ENCODE measurements around the gene EWSR1. TPM values are rescaled to one million over a fixed set of nuclear protein-coding genes. Genes with fewer than 3 reads are reported as not detected.

Gene EWSR1
- total and polyA plus RNA-seq, 7 donors: 78.5 to 230 (median 152) TPM

DNA sequence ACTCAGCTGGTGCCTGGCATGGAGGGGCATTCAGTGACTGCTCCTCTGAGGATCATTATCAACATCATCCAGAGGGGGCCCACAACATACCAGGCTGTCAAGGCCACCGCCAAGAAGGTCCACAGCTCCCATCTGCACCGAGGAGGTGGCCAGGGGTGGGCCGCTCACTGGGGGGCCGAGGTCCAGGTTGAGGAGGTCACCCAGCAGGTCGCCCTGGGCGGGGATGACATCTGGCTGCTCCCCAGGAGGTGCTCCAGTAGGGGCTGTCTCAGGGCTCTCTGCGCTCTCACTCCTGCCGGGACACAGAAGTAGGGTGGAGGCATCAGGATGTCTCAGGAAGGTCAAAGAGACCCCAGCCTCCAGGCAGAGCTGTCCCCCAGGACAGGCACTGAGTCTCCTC is 72.5 kb downstream of the EWSR1 start:
- H3K27me3 ChIP-seq (ENCODE audit: insufficient read depth in 3 of 3, low read length in 2 of 3): no peaks in the 10 kb centered on the region
- no peak overlapping the region for H3K4me3 ChIP-seq
- H3K4me1 ChIP-seq: peaks cover 64% of the 10 kb centered on the region
- ATAC-seq: no peak
- no peak overlapping the region for H3K27ac ChIP-seq
- TF ChIP-seq, protein P1, sequence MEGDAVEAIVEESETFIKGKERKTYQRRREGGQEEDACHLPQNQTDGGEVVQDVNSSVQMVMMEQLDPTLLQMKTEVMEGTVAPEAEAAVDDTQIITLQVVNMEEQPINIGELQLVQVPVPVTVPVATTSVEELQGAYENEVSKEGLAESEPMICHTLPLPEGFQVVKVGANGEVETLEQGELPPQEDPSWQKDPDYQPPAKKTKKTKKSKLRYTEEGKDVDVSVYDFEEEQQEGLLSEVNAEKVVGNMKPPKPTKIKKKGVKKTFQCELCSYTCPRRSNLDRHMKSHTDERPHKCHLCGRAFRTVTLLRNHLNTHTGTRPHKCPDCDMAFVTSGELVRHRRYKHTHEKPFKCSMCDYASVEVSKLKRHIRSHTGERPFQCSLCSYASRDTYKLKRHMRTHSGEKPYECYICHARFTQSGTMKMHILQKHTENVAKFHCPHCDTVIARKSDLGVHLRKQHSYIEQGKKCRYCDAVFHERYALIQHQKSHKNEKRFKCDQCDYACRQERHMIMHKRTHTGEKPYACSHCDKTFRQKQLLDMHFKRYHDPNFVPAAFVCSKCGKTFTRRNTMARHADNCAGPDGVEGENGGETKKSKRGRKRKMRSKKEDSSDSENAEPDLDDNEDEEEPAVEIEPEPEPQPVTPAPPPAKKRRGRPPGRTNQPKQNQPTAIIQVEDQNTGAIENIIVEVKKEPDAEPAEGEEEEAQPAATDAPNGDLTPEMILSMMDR (IDR thresholded peaks at IDR 0.05): no peak
- peaks cover 0 to 58% of the 10 kb centered on the region in 2 donors for H3K36me3 ChIP-seq (ENCODE audit: insufficient read depth in 1 of 2, low read depth in 1 of 2)
- intact Hi-C loops (cut with DNase I): no loop called here
- no peak for DNase-seq
- H3K9me3 ChIP-seq: no peaks in the 10 kb centered on the region
- WGBS, 3 donors: 93 to 100% (median 98%) methylated on average over 7 to 8 of the region's 8 CpGs

DNA sequence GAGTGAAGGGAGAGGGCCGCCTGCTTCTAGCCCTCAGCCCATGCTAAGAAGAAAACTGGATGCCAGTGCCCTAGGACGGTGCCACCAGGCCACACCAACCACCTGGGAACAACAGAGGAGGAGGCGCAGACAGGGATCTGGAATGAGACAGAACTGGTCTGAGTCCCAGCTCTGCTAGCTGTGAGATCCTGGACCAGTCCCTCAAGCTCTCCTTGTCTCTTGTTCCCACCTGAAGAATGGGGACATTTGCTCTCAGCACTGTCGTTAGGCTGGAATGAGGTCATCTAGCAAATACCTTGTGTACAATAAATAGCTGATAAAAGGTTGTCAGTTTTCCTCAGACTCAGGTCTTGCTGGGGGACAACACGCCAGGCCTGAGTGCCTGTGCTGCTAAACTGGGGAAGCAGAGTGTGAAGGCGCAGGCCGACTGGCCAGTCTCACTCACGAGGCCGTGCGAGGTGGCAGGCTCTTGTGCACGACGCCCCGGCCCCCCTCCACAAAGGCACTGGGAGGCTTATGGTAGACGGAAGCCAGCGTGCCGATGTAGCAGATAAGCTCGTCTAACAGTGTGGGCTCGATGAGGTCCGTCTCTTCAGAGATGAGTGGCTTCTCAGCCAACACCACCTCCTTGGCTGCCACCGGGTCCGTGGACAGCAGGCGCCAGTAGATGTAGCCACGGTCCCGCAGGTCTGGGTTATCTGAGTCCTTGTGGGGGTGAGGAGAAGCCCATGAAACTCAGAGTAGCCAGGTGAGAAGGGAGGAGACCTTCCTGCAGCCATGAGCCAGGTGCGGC is 73.2 kb downstream of the EWSR1 start:
- Histone ChIP-seq H3K4me3 (no peak overlapping the region), H3K36me3 (ENCODE audit: insufficient read depth in 1 of 2, low read depth in 1 of 2) (peaks cover 0 to 64% of the 10 kb centered on the region in 2 donors), H3K4me1 (peaks cover 69% of the 10 kb centered on the region), H3K27ac (no peak overlapping the region), H3K9me3 (no peaks in the 10 kb centered on the region), H3K27me3 (ENCODE audit: insufficient read depth in 3 of 3, low read length in 2 of 3) (no peaks in the 10 kb centered on the region)
- 93 to 97% (median 94%) methylated on average over 25 of the region's 25 CpGs for whole genome bisulfite sequencing, 3 donors
- TF ChIP-seq, protein P1 (IDR thresholded peaks at IDR 0.05): no peak
- intact Hi-C loops (cut with DNase I): no loop called here
- DNase-seq: no peak
- ATAC-seq: no peak

DNA sequence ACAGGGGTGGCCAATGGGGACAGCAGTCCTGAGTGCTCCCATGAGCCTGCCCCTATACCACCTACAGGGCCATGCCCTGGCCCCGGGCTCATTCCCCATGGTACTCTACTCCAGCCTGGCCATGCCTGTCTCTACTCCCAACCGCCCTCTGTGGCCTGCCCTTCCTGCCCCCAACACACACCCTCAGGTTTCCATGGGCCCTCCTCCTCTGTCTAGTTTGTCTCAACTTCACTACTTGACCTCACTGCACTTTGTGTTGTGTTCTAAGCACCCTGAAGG is 73.7 kb downstream of the EWSR1 start:
- ATAC-seq: no peak
- Histone ChIP-seq H3K4me1 (peaks cover 69% of the 10 kb centered on the region), H3K36me3 (ENCODE audit: insufficient read depth in 1 of 2, low read depth in 1 of 2) (peaks cover 0 to 64% of the 10 kb centered on the region in 2 donors), H3K27ac (no peak overlapping the region), H3K9me3 (no peaks in the 10 kb centered on the region), H3K4me3 (no peak overlapping the region), H3K27me3 (ENCODE audit: insufficient read depth in 3 of 3, low read length in 2 of 3) (no peaks in the 10 kb centered on the region)
- TF ChIP-seq, protein P1 (IDR thresholded peaks at IDR 0.05): no peak
- DNase-seq: no peak
- WGBS, 3 donors: 78 to 96% (median 87%) methylated on average over 2 of the region's 2 CpGs
- intact Hi-C loops (cut with DNase I): no loop called here

DNA sequence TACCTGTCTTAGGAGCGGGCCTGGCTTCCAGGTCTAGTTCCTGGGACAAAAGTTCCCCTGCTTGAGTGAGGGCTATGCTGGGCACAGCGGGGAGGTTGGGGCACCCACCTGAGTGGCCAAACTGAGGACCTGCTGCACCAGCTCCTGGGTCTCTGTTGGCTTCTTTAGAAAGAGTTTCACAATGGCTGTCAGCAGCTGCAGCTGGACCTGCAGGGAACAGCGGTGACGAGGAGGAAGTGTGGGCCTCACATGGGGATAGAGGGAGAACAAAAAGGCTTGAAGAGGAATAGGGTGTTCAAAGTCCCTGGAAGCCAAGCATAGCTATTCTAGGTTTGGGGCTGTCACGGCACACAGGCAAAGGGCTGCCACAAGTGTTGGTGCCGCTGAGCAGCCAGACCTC is 74.1 kb downstream of the EWSR1 start:
- intact Hi-C loops (cut with DNase I): no loop called here
- TF ChIP-seq, protein P1 (IDR thresholded peaks at IDR 0.05): no peak
- DNase-seq: no peak
- no peak overlapping the region for H3K27ac ChIP-seq
- no peaks in the 10 kb centered on the region for H3K9me3 ChIP-seq
- 75 to 88% (median 83%) methylated on average over 6 of the region's 6 CpGs for WGBS, 3 donors
- no peak for ATAC-seq
- no peak overlapping the region for H3K4me3 ChIP-seq
- H3K4me1 ChIP-seq: peaks cover 69% of the 10 kb centered on the region
- no peaks in the 10 kb centered on the region for H3K27me3 ChIP-seq (ENCODE audit: insufficient read depth in 3 of 3, low read length in 2 of 3)
- H3K36me3 ChIP-seq (ENCODE audit: insufficient read depth in 1 of 2, low read depth in 1 of 2): peaks cover 0 to 65% of the 10 kb centered on the region in 2 donors

Data from psoas muscle (tissue), 8 donors.